Neural crest cell (in vitro differentiated cells): ENCODE results near the gene CCR6. TPM values are rescaled to one million over a fixed set of nuclear protein-coding genes. Genes with fewer than 3 reads are reported as not detected.

ENCODE experiments used
- DNase-seq: peaks from one replicate; pipeline ENCODE4 v3.0.0; 2021; ENCODE audit warnings: low read depth, mixed read lengths, low spot score
- H3K27ac Mint-ChIP-seq: one replicate; pipeline ENCODE4 v1.8.0; 2021; ENCODE audit warnings: mild to moderate bottlenecking, mixed read lengths; ENCODE audit not compliant: unreplicated experiment
- H3K27me3 Mint-ChIP-seq: 2 replicates; pipeline ENCODE4 v1.8.0; 2021; ENCODE audit warnings: low read depth, mild to moderate bottlenecking, mixed read lengths
- H3K36me3 Mint-ChIP-seq: 2 replicates; pipeline ENCODE4 v1.8.0; 2021; ENCODE audit warnings: low read depth, mild to moderate bottlenecking, mixed read lengths
- H3K4me1 Mint-ChIP-seq: 2 replicates; pipeline ENCODE4 v1.8.0; 2021; ENCODE audit warnings: mixed read lengths
- H3K4me3 Mint-ChIP-seq: one replicate; pipeline ENCODE4 v1.8.0; 2021; ENCODE audit warnings: mild to moderate bottlenecking, mixed read lengths
- H3K9me3 Mint-ChIP-seq: 2 replicates; pipeline ENCODE4 v1.8.0; 2021; ENCODE audit warnings: mixed read lengths
- total RNA-seq: library from RNA; stranded (reverse); gene quantifications from 2 replicates; pipeline ENCODE4 v1.2.1, GENCODE V29; 2021
- TF ChIP-seq, protein P1 (sequence below): fragments of 200-600 bp; sonication (generic); conservative IDR thresholded peaks from 2 replicates; pipeline ENCODE4 v1.5.0; 2021; ENCODE audit warnings: antibody characterized with exemption, mild to moderate bottlenecking

The CCR6 gene
- total RNA-seq, 1 donor from 2014 or later = not detected

GRCh38 chr6:167120583-167120903, 2.4 kb upstream of the CCR6 start:
- DNase-seq = no peak
- H3K27ac Mint-ChIP-seq = no peak overlapping the region
- TF ChIP-seq, protein P1, sequence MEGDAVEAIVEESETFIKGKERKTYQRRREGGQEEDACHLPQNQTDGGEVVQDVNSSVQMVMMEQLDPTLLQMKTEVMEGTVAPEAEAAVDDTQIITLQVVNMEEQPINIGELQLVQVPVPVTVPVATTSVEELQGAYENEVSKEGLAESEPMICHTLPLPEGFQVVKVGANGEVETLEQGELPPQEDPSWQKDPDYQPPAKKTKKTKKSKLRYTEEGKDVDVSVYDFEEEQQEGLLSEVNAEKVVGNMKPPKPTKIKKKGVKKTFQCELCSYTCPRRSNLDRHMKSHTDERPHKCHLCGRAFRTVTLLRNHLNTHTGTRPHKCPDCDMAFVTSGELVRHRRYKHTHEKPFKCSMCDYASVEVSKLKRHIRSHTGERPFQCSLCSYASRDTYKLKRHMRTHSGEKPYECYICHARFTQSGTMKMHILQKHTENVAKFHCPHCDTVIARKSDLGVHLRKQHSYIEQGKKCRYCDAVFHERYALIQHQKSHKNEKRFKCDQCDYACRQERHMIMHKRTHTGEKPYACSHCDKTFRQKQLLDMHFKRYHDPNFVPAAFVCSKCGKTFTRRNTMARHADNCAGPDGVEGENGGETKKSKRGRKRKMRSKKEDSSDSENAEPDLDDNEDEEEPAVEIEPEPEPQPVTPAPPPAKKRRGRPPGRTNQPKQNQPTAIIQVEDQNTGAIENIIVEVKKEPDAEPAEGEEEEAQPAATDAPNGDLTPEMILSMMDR = no peak
- no peaks in the 10 kb centered on the region for H3K27me3 Mint-ChIP-seq
- H3K9me3 Mint-ChIP-seq = no peaks in the 10 kb centered on the region
- no peaks in the 10 kb centered on the region for H3K36me3 Mint-ChIP-seq
- no peak overlapping the region for H3K4me3 Mint-ChIP-seq
- H3K4me1 Mint-ChIP-seq = peaks cover 8% of the 10 kb centered on the region

GRCh38 chr6:167121335-167121841, 1.5 kb upstream of the CCR6 start:
- Mint-ChIP-seq H3K36me3 (no peaks in the 10 kb centered on the region), H3K27ac (no peak overlapping the region)
- no peak for DNase-seq

DNA sequence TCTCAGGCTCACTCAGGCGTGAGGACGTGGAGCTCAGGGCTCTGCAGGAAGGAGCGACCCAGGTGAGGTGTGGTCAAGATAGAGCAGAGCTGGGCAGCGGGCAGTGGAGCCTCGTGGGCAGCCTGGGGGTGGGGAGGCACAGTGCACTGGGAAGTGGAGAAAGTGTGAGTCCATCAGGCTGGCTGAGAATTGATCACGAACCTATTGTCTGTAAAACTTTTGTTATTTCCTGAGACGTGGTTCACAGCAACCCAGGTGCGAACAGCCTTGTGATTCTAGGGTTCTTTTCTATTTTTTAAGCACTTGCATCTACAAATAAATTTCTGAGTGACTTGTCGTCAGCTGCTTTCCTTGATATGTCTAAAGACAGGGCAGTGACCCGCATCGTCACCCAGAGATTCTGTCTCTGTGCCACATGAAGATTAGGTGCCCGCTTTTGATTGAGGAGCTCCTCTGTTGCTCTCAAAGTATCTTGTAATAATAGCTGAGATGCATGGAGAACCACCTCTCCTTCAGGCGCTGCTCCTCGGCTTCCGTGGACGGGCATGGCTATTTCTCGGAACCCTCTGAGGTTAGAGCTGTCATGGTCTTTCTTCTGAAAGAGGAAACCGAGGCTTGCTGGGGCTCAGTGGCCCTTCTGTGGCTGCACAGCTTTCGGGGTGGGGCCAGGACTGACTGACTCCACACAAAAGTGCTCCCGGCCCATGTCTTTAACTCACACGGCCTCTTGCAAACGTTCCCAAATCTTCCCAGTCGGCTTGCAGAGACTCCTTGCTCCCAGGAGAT, 662 bp upstream of the CCR6 start:
- no peak for DNase-seq
- H3K27me3 Mint-ChIP-seq = no peaks in the 10 kb centered on the region
- TF ChIP-seq, protein P1 = no peak
- H3K27ac Mint-ChIP-seq = no peak overlapping the region
- no peaks in the 10 kb centered on the region for H3K36me3 Mint-ChIP-seq
- no peaks in the 10 kb centered on the region for H3K4me1 Mint-ChIP-seq
- H3K4me3 Mint-ChIP-seq = no peak overlapping the region
- H3K9me3 Mint-ChIP-seq = no peaks in the 10 kb centered on the region

More at GRCh38 chr6:167121335-167121841, 1.5 kb upstream of the CCR6 start:
- peaks cover under 1% of the 10 kb centered on the region for H3K4me1 Mint-ChIP-seq
- no peak overlapping the region for H3K4me3 Mint-ChIP-seq
- no peaks in the 10 kb centered on the region for H3K9me3 Mint-ChIP-seq
- TF ChIP-seq, protein P1 = no peak
- H3K27me3 Mint-ChIP-seq = no peaks in the 10 kb centered on the region

- Mint-ChIP-seq H3K27ac (no peak overlapping the region), H3K36me3 (no peaks in the 10 kb centered on the region), H3K4me3 (no peak overlapping the region), H3K4me1 (no peaks in the 10 kb centered on the region), H3K9me3 (no peaks in the 10 kb centered on the region), H3K27me3 (no peaks in the 10 kb centered on the region)
- no peak for DNase-seq
- TF ChIP-seq, protein P1 = no peak
Observed at GRCh38 chr6:167124753-167125152, 1.9 kb downstream of the CCR6 start.

- DNase-seq = no peak
- Mint-ChIP-seq H3K9me3 (no peaks in the 10 kb centered on the region), H3K27me3 (no peaks in the 10 kb centered on the region), H3K27ac (no peak overlapping the region), H3K36me3 (no peaks in the 10 kb centered on the region), H3K4me1 (no peaks in the 10 kb centered on the region), H3K4me3 (no peak overlapping the region)
- TF ChIP-seq, protein P1 = no peak
Observed at GRCh38 chr6:167125410-167125809, 2.5 kb downstream of the CCR6 start.
